ENCODE data around the gene CTSA. TPM values are rescaled to one million over a fixed set of nuclear protein-coding genes. Genes with fewer than 3 reads are reported as not detected.

The CTSA gene
- total and polyA plus RNA-seq, 9 of the 15 experiments (the other 6 are each of a cell fraction or from before 2014, with no cell fraction given): 8.8 to 61.7 (median 28.3) TPM

GRCh38 chr20:45880988-45881788 lies 9.9 kb upstream of the CTSA start, which contains the start of gene ZSWIM1 (continued):
- TF ChIP-seq E2F1 (CRISPR knock-in tag; IDR thresholded peaks at IDR 0.05): no peak
- no peak for TF ChIP-seq ETS1 (conservative IDR thresholded peaks at IDR 0.05; ENCODE audit: control insufficient read depth, low read depth, low read length)
- peak; percentile 81 for TF ChIP-seq CREB3 (tag; conservative IDR thresholded peaks at IDR 0.05; ENCODE audit: low read depth)
- TF ChIP-seq ARID3A (IDR thresholded peaks at IDR 0.05; ENCODE audit: borderline replicate concordance, low read depth, low read length): no peak
- TF ChIP-seq TEAD2 (tag; IDR thresholded peaks at IDR 0.05): no peak
- TF ChIP-seq ZNF3 (CRISPR knock-in tag; IDR thresholded peaks at IDR 0.05): no peak
- TF ChIP-seq RBBP5 (IDR thresholded peaks at IDR 0.05; ENCODE audit: borderline replicate concordance, insufficient read depth, low read length, poor library complexity, severe bottlenecking): peak; percentile 59
- TF ChIP-seq MYNN (IDR thresholded peaks at IDR 0.05): no peak; the same call in 1 of the 2 replicates
- TF ChIP-seq MYNN (CRISPR knock-in tag; IDR thresholded peaks at IDR 0.05): no peak
- TF ChIP-seq NR2F6 (CRISPR knock-in tag; IDR thresholded peaks at IDR 0.05): no peak
- TF ChIP-seq HNRNPUL1 (IDR thresholded peaks at IDR 0.05; ENCODE audit: low read length): no peak
- TF ChIP-seq TSC22D4 (tag; IDR thresholded peaks at IDR 0.05): no peak
- no peak for TF ChIP-seq KLF10 (CRISPR knock-in tag; IDR thresholded peaks at IDR 0.05)
- TF ChIP-seq AFF4 (CRISPR knock-in tag; IDR thresholded peaks at IDR 0.05): no peak
- no peak for TF ChIP-seq POLR3A (IDR thresholded peaks at IDR 0.05; ENCODE audit: borderline replicate concordance, extremely low read depth, insufficient read depth, insufficient read length)
- no peak for TF ChIP-seq SMC3 (conservative IDR thresholded peaks at IDR 0.05; ENCODE audit: insufficient read depth, low read depth, low read length)
- TF ChIP-seq FOXJ2 (tag; IDR thresholded peaks at IDR 0.05): 0 out of 2 replicates have a peak, but pooled peaks have one; percentile 44
- TF ChIP-seq GABPB1 (CRISPR knock-in tag; IDR thresholded peaks at IDR 0.05): peak; percentile 59; the same call in 1 of the 2 replicates

Measured in K562 (cell line).